GM21737 (cell line): ENCODE measurements around the gene SMPD4.
"Not testable (repeated sequence)": the region's sequence is repeated elsewhere in the genome, so short reads cannot be mapped to it uniquely, and the experiment has no call there.

Experiments used
- ATAC-seq: cut with Tn5 transposase; IDR thresholded peaks from one replicate; pipeline ENCODE4 v1.9.1; 2021; ENCODE audit warnings: mild to moderate bottlenecking, moderate library complexity; ENCODE audit not compliant: unreplicated experiment

The SMPD4 gene

DNA sequence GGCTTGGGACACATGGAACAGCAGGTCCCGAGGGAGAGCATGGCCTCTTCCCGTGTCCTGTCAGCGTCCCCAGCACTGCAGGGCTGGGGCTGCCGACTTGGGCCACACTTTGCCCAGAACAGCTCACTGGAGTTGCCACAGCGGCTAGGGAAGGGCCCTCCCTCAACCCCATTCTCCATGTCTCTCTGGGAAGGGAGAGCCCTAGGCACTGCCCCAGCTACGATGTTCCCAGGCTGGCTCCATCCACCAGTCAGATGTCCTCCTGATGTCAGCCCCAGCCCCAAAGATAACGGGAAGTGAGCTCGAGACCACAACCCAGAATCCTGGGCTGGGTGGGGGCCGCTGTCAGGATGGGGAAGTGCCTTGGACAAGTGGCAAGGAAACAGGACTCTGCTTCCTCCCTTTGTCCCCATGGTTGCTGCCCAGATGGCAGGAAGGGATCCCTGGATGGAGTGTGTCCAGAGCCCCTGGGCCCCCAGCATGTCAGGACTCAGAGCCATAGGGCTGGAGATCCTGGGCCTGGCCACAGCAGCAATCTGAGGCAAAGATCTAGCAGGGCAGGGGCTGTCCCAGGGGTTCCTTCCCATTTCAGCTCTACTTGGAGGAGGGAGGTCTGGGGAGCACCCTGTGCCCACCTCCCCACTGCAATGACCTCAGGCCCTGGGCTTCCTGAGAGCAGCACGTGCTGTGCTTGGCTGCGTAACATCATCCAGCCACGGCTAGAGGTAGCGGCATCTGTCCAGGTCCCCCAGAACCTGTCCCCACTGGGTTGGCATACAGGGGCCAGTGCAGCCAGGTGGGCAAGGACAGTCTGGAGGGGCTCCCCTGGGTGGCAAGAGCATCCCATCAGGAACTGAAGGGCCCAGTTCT is 38.8 kb downstream of the SMPD4 start:
- not testable (repeated sequence) for ATAC-seq

DNA sequence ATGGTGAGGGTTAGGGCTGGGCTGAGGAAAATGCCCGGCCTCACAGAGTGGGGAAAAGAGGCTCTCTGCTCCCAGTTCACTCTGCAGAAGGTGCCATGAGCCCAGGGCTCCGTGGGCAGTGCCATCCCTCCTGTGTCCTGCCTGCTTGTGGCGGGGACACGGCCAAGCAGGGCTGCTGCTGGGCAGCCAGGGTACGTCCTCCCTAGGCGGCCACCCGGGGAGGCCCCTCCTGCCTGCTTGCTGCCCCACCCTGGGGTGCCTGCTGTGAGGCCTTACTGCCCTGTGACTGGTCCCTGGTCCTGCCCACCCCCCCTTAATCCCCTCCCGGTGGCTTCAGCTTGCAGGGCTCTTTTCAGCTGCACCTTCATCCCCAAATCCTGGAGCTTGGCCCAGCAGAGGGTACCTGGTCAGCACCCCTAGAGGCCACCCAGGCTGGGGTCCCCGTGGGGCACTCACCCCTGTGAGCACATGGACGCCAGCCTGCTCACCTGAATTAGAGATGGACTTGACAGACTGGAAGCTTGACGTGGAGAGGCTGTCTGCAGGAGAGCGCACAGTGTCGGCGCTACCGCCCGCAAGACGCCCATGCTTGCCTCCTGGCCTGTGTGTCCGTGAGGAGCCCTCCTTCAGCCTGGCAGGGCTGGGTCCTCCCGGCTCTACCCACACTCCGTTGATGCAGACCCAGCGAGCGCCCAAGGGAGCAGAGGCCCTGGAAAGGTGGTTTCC is 39.6 kb downstream of the SMPD4 start:
- not testable (repeated sequence) for ATAC-seq

DNA sequence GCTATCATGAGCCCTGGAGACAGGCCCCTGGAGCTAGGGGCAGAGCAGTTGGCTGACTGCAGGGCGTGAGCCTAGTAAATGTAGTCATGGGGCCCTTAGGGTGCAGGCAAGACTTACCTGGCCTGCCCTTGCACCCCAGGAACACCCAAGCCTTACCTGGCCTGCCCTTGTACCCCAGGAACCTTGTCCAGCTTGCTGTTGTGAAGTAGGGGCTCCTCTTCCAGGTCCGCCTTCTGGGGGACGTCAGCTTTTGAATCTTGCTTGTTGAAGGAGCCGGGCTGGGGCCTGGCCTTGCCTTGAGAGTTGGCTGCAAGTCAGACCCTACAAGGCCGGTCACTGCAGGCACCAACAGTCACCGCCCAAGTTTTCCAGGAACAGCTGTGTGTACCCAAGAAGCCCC is 40.4 kb downstream of the SMPD4 start:
- not testable (repeated sequence) for ATAC-seq

DNA sequence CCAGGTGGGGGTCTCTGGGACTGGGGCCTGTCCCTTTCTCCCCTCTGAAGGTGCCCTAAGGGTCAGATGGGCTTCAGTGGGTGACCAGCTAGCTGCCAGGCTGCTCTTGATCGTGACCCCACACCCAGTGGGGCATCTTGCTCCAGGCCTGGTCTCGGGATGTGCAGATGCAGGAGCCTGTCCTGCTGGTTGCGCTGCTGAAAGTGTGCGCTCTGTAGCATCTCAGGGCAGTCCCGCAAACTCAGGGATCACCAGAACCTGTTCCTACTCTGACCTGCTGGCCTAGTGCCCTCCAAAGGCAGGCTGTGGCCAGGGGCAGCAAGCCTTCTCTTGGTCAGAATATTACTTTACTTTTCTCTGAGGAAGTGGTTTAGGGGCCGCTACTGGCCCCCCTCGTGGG is 40.9 kb downstream of the SMPD4 start:
- ATAC-seq, result not testable (repeated sequence)

DNA sequence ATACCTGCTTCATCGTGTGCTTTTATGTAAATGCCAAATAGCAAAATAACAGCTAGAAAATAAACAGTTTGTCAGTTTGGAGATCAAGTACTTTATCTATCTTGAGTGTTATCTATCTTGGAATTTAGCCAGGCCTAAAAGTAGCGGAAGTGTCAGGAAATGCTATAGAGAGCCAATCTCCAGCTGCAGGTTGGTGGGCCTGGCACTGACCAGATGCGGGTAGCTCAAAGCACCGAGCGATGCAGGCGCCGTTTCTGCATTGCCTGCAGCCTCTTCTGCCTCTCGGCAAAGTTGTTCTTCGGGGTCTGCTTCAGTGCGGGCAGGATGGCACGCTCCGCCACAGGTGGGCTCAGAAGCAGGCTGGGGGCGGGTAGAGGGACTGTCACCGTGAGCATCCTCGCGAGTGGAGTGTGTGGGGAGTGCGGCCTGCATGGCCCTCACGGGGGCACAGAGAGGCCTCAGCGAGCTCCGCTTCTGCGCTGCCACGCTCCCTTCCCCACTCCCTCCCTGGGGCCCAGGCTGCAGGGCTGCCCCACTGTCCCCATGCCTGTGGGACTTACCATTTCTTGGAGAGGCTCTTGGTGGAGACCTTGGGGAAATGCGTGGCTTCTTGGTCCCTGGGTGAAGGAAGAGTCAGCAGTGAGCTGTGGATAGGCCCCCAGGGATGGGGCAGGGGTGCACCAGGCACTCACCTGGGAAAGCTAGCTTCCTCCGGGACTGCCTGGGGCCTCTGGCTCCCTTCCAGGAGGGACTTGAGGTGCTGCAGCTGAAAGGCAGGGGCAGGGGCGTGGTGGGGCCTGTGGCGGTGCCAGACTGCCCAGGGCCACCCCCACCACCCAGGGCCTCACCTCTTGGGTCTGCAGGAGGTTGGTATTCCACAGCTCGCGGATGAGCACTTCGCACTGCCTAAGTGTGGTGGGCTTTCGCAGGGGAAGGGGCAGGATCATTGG is 41.8 kb downstream of the SMPD4 start:
- not testable (repeated sequence) for ATAC-seq

DNA sequence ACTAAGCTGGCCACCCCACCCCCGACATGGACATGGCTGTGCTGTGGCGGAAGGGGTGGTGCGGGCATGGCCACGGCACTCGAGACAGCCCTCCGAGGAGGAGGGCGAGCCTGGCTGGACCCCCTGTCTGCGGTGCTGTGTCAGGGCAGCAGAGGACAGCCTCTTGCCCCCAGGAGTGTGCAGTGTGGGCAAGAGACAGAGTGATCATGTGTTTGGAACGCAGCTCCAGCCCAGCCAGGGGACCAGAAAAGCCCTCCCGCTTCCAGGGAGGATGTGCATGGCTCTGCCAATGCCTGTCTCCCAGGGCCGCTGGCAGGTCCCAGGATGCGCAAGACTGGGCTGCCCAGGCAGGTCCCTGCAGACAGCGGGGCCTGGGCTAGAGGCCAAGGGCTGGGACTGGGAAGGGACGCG is 42.6 kb downstream of the SMPD4 start:
- not testable (repeated sequence) for ATAC-seq

DNA sequence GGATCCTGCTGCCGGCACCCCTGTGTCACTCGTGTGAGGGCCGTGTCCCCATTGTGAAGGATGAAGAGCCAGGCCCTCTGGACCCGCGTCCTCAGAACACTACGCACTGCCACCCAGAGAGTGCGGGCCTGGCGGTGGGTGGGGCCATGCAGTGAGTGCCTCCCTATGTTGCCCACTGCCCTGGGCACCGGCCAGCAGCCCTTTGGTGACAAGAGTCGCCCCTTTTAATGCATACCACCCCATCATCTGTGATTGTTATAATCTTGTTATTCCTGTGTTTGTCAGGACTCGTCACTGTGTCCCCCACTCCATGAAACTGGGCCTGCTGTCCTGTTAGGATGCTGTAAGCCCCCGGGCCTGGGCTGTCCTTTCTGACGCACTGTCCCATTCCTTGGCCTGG is 43.1 kb downstream of the SMPD4 start:
- ATAC-seq, result not testable (repeated sequence)

DNA sequence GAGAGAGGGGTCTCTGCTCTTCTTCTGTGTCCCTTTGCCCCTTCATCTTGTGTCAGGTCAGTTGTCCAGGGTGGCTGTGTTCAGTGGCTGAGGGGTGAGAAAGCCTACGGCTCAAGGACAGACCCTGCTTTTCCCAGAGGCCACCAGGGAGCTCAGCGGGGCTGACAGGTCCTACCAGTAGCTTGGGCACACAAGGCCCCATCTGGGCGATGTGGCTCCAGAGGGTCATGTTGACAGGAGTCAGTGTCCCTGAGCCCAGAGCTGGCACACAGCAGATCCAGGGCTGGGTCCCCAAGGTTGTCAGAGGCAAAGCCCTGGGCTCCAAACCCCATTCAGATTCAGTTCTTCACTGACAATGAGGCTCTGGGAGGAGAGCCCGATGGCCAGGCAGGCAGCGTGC is 44.3 kb downstream of the SMPD4 start:
- not testable (repeated sequence) for ATAC-seq

DNA sequence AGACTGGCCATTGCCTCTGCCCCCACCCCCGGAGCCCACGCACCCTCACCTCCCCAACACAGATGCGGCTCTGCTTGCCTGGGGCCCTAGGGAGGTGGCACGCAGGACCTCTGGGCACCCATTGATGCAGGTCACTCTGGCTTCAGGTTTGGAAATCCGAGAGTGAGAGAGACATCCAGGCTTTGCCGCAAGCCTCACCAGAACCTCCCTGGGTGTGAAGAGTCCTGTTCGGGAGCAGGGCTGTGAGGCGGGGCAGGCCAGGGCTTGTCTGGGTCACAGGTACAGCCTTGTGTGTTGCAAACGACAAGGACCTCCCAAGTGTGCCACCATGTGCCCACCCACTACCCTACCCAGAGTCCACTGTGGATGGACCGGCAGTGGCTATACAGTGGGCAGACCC is 44.9 kb downstream of the SMPD4 start:
- ATAC-seq, result not testable (repeated sequence)

DNA sequence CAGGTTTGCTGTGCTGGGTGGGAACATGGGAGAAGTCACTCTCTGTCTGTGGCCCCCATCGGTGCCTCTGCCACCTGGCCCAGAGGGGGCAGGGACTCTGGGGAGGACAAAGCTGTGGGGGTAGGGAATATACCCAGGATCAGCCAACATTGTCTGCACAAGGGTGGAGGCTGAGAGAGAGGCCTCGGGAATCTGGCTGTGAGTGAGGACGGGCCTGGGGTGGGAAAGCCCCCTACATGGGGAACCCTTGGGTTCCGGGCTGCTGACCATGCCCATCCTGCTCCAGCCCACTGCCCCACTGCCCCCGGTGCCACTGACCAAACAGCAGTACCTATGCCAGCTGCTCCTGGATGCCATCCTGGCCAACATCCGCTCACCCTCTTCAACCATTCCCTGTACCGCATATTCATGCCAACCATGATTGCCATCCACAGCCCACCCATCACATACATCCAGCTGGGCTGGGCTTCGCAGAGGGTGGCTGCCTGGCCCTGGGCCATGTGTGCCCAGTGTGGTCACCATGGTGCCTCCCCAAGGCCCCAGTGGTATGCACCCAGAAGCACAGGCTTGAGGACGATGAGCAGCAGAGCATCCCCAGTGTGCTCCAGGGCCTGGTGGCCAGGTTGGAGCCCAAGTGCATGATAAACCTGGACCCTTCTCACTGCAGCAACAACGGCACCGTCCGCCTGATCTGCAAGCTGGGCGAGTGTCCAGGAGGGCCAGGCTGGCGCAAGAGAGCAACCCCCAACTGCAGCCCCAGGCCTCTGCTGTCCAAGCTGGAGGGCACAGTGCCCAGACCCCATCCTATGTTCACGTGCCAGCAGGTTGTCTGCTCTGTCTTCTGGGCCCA is 45.5 kb downstream of the SMPD4 start:
- no peak for ATAC-seq

DNA sequence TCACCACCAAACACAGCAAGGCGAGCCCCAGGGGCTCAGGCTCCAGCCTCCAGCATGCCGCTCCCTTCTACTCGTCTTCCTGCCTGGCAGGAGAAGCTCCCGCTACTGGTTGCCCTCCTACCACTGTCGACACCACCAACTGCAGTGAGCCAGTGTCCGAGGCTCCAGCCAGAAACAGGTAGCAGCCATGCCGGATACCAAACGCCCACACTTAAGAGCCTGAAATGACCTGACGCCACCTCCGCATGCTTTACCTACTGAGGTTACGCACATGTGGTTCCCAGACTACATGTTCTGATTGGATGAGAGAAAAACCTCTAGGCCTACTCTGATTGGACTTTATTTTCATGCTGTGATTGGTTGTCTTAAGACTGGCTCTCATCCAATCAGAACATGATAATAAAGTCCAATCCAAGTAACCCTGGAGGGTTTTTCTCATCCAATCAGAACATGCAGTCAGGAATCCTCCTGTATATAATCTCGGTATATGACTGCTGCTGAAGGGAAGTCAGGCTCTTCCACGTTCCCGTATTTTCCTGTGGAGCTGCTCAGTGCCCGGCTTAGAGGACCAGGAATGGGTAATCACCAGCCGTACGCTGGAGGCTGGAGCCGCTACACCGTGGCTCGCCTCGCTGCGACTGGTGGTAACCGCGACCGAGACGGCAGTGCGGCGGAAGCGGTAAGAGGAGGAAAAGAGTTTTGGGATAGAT is 52.1 kb downstream of the SMPD4 start, which contains the start of gene POTEF:
POTEF (minus strand) TSS at position 103 of the 710 bp plus-strand sequence. CDS start 8,707 bp downstream, outside the sequence.
- not testable (repeated sequence) for ATAC-seq

DNA sequence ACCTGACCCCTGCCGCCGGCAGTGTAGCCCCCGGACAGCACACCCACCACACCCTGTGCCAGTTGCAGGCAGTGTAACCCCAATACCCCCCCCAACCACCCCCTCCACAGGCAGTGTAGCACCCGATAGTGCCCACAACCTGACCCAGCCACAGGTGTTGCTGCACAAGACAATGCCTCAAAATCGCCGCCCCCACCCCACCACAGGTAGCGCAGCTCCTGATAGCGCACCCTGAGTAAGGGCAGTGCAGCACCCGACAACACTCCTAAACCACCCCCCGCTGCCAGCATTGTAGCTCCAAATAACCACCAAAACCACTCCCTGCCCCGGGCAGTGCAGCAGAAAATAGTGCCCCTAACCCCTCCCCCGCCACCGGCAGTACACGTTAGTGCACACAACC is 52.9 kb downstream of the SMPD4 start:
- not testable (repeated sequence) for ATAC-seq

DNA sequence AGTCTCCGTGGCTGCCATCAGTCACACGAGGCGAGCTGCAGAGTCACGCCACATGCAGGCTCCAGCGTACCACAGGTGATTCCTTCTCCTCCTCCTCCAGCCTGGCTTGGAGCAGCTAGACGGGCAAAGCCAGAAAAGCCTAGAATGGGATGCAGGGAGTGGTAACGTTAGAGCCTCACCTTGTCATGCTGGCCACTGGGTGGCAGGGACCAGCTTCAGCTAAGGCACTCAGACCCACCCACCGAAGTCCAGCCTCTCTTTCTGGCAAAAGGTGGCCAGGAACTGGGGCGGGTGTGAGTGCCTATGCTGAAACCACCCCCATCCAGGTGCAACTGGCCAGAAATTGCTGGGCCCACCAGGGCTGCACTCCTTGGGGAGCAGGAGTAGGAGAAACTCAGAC is 53.7 kb downstream of the SMPD4 start:
- ATAC-seq, result not testable (repeated sequence)

DNA sequence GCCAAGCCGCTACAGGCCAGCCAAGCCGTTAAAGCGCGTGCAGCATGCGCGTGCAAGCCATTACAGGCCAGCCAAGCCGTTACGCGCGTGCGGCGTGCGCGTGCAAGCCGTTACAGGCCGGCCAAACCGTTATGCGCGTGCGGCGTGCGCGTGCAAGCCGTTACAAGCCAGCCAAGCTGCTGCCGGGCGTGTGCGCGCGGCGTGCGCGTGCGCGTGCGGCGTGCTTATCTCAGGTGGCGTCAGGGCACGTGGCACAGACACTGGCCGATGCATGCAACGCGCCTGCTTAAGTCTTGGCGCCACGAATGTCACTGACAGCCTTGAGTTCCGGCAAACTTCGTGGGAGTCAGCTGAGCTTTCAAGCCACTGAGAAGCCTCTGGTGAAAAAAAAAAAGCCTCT is 60.5 kb downstream of the SMPD4 start:
- ATAC-seq, result not testable (repeated sequence)

DNA sequence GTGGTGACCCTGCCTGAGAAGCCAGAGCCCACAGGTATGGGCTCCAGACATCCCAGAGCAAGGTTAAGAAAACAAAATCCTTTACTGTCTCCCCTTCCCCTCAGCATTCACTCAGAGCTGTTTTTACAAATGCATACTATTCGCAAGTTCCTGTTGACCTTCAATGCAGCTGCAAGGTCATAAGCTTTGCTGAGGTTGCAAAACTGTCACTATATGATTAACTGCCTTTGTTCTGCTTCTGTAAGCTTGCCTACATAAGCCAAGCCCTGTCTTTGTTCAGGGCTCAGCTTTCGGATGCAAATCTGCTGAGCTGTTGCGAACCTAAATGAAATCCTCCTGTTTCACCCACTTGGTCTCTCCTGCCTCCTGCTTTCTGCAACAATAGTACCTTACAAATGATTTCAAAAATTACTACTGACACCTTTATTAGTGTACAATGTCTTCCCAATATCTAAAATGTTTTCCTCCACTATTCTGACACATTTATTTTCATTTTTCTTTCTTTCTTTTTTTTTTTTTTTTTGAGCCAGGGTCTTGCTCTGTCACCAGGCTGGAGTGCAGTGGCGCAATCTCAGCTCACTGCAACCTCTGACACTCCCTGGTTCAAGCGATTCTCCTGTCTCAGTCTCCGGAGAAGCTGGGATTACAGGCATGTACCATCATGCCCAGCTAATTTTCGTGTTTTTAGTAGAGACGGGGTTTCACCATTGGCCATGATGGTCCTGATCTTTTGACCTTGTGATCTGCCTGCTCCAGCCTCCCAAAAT is 78.6 kb downstream of the SMPD4 start:
- not testable (repeated sequence) for ATAC-seq
